Stimulated activated CD8-positive, alpha-beta memory T cell treated with anti-CD3 and anti-CD28 coated beads, Interleukin-15, amount 100 ng/mL, for 1 hour (primary cell): Measurements from ENCODE around the gene IGFBP4.

Experiments
- DNase-seq: peaks from one replicate; pipeline ENCODE4 v3.0.0-alpha.2; 2020; ENCODE audit warnings: low read depth

Gene IGFBP4

DNA sequence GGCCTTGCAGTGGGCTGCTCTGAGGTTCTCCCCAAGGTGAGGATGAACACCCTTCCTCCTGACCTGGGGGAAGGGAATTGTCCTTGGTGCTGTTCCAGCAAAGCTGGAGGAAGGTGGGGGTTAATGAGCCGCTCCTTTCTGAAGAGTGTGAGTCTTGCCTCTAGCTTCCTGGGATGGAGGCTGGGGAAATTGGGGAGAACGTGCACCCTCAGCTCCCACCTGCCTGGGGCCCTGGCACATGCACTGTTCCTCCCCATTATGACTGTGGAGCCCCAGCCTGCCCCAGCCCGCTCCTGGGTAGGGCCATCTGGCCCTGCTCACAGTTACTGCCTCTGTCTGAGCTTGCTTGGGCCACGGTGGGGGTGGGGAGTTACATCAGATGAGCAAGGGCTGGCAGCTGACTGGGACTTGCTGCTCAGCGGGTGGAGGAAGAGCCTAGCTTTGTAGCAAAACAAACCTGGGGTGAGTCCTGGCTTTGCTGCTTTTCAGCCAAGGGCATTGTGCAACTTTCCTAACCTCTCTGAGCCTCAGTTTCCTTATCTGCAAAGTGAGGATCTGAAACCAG lies 47.1 kb downstream of the IGFBP4 start:
- no peak for DNase-seq

DNA sequence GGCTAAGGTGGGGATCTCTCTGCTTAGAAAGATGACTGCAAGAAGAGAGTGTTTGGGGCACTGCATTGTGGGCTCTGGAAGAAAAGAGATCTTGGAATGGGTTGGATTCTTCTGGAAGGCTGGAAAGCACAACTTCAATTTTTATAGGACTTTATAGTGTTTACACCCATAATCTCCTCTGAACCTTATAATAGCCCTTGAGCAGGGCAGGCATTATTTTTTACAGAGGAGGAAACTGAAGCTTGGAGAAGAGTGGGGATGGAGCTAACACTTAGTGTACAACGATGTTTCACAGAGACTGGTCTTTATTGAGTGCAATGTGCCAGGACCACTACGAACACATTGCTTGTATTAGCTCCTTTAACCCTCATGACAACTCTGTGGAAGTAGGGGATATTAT lies 47.7 kb downstream of the IGFBP4 start:
- no peak for DNase-seq

DNA sequence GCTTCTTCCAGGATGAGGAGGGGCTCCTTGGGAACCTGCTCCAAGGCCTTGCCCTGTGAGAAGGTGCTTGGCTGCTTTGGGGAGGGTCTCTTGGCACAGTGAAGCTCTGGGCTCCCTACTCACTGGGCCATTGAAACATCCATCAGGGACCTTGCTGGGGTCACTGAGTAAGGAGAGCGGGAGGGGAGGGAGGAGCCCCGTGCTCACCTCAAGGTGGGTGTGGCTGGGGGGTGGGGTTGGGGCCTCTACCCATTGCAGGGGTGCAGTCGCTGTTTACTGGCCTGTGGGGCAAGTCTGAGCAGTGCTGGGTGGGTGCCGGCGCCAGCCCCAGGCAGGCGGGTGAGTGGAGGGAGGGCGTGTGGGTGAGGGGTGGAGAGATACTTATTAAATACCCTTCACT lies 48.2 kb downstream of the IGFBP4 start:
- DNase-seq, result no peak

DNA sequence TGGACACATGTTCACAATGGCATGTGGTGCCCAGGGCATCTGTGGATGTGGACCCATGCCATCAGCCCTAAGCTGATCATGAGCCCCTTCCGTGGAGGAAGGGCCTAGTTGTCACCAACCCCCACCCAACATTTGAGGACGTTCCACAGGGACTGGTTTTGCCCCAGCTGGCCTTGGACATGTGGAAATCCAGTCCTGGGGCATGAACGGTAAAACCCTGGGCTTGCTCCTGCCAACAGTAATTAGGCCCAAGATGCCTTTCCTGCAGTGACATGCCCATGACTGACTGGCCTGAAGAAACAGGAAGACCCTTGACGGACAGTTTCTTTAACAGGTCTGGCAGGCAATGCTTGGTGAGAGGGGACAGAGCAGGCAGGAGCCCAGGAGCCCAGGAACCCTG lies 50.4 kb downstream of the IGFBP4 start:
- no peak for DNase-seq

DNA sequence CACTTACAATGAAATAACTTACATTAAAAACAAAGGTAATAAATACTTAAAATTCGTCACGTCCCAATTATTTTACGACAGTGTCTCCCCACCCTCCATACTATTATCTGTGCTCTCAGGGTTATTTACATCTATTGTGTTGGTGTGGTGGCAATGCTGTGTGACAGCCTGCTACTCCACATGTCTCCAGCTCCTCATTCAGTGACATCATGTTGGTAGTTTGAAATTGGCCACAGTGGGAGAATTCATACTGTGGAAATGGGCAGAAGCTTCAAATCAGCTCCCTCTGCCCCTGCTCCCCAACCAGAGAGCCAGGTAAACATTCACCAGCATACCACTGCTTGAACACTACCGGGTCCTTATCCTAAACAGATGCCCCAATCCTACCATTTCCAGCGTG lies 51.9 kb downstream of the IGFBP4 start:
- no peak for DNase-seq

DNA sequence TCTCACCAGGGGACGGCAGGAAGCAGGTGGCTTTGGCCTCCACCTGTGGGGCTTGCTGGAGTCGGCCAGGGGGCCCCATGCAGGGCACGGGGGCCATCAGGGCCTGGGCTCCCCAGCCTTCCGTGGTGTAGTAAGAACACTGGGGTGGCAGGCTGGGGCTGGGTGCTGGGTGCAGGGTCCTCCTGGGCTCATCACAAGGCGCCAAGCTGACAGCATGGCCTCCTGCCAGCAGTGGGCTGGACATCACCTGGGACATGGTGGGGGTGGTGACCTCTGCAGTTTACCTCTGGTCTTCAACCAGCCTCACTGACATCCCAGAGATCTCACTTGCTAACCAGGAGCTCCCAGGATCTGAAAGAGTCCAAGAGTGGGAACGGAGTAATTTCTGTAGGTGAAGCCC lies 52.9 kb downstream of the IGFBP4 start:
- no peak for DNase-seq

DNA sequence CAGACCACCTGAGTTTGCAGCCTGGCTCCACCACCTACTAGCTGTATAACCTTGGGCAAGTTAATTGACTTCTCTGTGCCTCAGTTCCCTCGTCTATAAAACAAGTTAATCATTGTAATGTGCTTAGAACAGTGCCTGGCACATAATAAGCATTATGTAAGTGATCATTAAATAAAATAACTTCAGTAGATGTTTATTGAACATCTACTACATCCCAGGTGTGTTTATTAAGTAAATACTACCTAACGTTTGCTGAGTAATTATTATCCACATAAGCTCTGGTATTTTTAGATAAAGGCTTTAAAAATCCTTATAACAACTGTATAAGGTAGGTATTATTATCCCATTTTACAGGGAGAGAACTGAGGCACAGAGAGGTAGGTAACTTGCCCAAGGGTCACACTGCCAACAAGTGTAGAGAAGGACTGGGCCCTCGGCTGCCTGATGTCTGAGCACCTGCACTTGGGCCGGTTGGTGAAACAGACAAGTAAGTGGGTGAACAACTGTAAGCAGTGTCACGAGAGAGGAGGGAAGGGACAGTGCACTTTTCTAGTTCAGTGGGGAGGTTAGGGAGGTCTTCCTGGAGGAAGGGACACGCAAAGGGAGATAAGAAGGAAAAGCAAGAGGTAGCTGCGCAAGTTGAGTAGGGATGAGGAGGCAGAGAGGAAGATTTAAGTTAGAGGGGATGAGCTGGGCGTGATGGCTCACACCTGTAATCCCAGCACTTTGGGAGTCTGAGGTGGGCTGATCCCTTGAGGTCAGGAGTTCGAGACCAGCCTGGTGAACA lies 53.6 kb downstream of the IGFBP4 start:
- no peak for DNase-seq

DNA sequence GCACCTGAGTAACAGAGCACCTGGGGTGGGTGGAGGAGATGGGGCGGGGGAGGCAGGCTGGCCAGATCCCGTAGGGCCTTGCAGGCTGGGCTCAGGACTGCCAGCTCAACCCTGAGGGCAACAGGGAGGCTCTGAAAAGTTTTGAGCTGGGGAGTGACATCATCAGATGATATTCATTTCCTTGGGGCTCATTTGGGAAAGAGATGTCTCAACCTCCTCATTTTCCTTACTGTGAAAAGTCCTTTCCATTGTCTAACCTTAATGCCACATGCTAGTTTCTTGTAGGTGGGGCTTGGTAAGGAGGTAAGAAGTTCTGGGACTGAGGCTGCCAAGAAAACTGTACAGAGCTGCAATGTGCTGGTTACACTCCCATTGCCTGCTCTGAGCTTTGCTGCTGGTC lies 54.4 kb downstream of the IGFBP4 start:
- no peak for DNase-seq

DNA sequence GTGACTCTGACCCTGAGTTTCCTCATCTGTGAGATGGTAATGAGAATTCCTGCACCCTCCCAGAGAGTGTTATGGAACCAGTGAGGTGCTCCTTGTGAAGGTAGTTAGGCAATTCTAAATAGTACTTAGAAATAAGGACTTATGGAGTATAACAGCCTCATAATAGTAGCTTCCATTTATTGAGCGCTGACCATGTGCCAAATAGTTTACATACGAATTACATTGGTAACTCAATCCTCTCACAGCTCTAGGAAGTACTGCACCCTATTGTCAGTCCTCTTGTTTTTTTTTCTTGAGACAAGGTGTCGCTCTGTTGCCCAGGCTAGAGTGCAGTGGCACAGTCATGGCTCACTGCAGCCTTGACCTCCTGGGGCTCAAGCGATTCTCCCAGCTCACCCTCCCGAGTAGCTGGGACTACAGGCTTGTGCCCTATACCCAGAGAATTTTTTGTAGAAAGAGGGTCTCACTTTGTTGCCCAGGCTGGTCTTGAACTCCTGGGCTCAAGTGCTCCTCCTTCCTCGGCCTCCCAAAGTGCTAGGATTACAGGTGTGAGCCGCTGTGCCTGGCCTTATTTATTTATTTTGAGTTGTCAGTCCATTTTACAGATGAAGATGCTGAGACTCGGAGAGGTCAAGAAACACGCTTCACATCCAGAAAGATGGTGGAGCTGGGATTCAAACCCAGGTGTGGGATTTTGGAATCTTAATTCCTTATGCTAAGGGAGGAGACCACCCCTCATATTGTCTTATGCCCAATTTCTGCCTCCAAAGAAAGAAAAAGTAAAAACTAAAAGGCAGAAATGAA lies 55.2 kb downstream of the IGFBP4 start:
- no peak for DNase-seq

DNA sequence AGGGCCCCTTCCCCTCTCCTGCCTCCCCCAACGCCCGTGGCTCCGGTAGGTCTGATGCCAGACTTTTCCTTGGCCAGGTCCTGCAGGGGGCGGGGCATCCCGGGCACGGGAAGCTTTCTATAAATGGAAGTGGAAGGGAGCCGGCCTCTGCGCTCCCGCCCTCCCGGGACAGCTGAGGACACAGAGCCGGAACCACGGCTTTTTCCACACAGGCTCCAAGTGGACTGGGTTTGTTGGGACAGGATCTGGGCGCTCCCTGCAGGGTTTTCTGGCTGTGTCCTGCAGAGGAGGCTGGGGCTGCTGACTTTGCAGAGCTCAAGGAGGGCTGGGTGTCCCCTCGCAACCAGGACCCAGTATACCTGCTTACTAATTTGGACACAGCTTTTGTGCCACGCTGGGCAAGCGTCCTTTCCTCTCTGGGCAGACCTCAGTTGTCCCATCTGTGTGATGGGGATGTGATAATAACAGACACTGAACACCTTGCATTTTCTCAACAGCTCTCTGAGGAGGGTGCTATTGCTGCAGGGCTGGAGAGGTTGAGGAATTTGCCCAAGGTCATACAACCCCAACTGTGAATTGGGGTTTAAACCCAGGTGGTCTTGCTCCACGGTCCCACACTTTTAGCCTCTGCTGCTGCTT lies 56.4 kb downstream of the IGFBP4 start:
- DNase-seq, result no peak

DNA sequence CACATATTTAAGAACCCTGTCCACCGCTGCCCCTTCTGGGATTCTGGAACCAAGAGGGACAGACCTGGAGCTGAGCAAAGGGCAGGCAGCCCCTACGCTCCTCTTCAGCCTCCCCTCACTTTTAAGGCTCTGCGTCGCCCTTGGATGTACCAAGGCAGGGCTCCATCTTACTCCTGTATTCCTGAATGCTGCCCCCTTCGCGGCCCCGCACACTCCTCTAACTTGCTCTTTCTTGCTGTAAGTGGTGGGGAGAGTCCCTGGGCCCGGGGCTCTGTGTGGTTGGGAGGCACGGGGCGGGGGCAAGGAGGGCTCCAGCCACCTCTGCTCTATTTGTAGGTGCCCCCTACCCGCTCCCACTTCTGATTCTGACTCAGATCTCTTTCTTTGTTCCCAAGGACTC lies 56.9 kb downstream of the IGFBP4 start:
- no peak for DNase-seq

DNA sequence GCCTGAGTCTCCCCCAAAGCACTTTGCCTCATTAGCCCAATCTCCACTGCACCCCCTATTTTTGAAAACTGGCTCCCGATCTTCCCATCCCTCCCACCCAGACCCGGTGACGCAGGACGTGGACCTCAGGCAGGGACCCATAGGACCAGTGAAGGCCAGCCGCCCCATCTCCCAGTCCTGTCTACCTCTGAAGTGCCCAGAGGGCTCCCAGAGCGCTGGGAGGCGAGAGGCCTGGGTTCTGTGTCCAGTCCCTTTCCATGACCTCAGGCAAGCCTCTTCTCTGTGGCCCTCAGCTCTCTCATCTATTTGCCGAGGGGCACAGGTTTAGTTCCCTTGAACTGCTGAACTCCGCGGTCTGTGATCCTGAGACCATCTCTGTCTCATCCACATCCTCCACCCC lies 57.5 kb downstream of the IGFBP4 start:
- DNase-seq, result no peak

DNA sequence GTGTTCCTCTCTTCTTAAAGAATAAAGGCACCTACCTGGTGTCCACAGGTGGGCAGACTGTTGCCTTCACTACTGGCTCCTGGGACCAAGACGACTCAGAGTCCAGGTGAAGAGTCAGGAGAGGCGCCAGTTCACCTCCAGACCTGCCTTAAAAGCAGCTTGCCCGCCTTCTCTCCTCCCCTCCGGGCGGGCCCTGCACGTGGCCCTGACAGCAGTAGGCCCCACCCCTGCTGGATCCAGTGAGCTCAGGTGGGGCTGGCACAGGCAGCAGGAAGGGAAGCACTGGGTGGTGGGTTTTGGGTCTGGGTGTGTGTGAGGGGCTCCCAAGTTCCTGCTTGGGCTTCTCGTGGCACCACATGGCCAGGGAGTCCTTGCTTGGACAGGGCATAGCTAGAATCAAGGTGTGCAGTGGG lies 58.3 kb downstream of the IGFBP4 start, which contains the start of gene TNS4:
Gene TNS4, minus strand, starts transcription at position 125 of the 413 bp plus-strand sequence. CDS start 5,198 bp downstream, outside the sequence.
- DNase-seq, result no peak

DNA sequence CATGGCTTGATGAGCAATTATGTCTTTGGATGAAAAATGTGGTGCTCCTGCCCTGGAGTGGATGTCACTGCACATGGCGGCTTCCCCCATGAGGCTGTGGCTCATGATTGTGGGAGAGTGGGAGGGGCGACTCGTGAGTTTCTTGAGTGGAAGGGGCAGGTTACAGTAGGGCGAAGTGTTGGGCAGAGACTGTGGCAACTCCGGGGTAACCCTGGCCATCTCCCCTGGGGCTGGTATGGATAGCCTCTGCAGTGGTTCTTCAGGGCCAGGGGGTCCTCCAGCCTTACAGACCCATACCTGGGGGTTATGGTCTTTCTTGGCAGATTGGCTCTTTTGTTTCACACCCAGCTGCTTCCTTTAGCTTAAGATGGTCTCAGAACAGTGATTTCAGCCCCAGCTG lies 59.5 kb downstream of the IGFBP4 start:
- DNase-seq, result no peak

DNA sequence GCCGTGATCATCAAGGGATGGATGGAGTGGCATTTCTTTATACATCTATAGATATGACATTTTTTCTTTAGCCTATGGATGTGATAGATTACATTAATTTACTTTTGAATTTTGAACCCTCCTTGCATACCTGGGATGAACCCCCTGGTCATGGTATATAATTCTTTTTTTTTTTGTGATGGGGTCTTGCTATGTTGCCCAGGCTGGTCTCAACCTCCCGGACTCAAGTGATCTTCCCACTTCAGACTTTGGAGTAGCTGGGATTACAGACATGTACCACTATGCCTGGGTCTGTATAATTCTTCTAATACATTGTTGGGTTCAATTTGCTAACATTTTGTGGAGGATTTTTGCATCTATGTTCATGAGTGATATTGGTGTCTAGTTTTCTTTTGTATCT lies 59.9 kb downstream of the IGFBP4 start:
- no peak for DNase-seq

DNA sequence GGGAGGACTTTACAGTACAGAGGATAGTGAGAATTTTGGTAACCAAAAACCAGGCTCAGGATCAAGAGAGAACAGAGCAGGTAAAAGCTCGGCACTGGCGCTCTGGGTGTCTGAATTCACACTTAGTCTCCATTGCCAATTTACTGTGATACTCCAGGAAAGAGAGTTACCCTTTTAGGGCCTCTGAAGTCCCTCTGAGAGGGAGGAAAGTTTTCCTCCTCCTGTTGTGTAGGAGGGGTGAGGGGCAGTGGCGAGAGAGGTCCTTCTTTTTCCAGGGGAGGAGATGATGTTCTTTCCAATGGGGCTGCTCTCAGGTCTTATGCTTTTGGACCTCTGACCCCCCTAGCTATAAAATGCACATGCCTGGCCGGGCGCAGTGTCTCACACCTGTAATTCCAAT lies 63.5 kb downstream of the IGFBP4 start:
- no peak for DNase-seq
